HepG2 (cell line): ENCODE data around the gene RAPGEF6. TPM values are rescaled to one million over a fixed set of nuclear protein-coding genes. Genes with fewer than 3 reads are reported as not detected.

Source experiments
- ETV6 ChIP-seq: sonication (generic); formaldehyde crosslinking; conservative IDR thresholded peaks from 2 replicates; pipeline ENCODE4 v1.4.0; 2020; ENCODE audit warnings: missing genetic modification reagents
- FLYWCH1 ChIP-seq: sonication (generic); formaldehyde crosslinking; IDR thresholded peaks from 2 replicates; pipeline ENCODE4 v1.8.1; 2023; ENCODE audit warnings: mild to moderate bottlenecking, missing genetic modification reagents
- FOXC1 ChIP-seq: sonication (generic); formaldehyde crosslinking; IDR thresholded peaks from 2 replicates; pipeline ENCODE4 v1.8.0; 2022; ENCODE audit warnings: mild to moderate bottlenecking, missing genetic modification reagents, borderline replicate concordance
- IRX3 ChIP-seq: sonication (generic); formaldehyde crosslinking; IDR thresholded peaks from 2 replicates; pipeline ENCODE4 v1.8.1; 2023; ENCODE audit warnings: mild to moderate bottlenecking, low read depth, missing genetic modification reagents, borderline replicate concordance
- MAF1 ChIP-seq: sonication (generic); formaldehyde crosslinking; IDR thresholded peaks from 2 replicates; pipeline ENCODE4 v1.5.0; 2020; ENCODE audit warnings: missing genetic modification reagents, borderline replicate concordance
- ZC3H13 ChIP-seq: sonication (generic); formaldehyde crosslinking; IDR thresholded peaks from 2 replicates; pipeline ENCODE4 v1.8.1; 2023; ENCODE audit warnings: mild to moderate bottlenecking, missing genetic modification reagents, moderate library complexity
- ZFP36L2 ChIP-seq: sonication (generic); formaldehyde crosslinking; IDR thresholded peaks from 2 replicates; pipeline ENCODE4 v1.4.0; 2020; ENCODE audit warnings: missing genetic modification reagents
- ZNF407 ChIP-seq: sonication (generic); formaldehyde crosslinking; IDR thresholded peaks from one replicate; pipeline ENCODE4 v1.5.1; 2020; ENCODE audit warnings: mild to moderate bottlenecking, missing genetic modification reagents; ENCODE audit errors: not compliant biosample characterization
- ZNF674 ChIP-seq: sonication (generic); formaldehyde crosslinking; IDR thresholded peaks from 2 replicates; pipeline ENCODE4 v1.5.0; 2020; ENCODE audit warnings: low read depth, mild to moderate bottlenecking, missing genetic modification reagents
- ZNF883 ChIP-seq: sonication (generic); formaldehyde crosslinking; IDR thresholded peaks from 2 replicates; pipeline ENCODE4 v1.5.1; 2020; ENCODE audit warnings: mild to moderate bottlenecking, missing genetic modification reagents; ENCODE audit errors: not compliant biosample characterization
- polyA plus RNA-seq, 8 experiments: library from polyadenylated mRNA; depleted of rRNA in 3 of 8; stranded (reverse) in 7 of 8; unstranded in 1 of 8; fragments of >200 nt; fragmentation: Illumina TruSeq in 4 of 8; extraction: Trizol in 4 of 8; gene quantifications; 2 replicates each; pipeline versions ENCODE4 v1.2.1 to v1.2.3, GENCODE V29; 2011 to 2016; ENCODE audit warnings: low read depth in 4 of 8, missing spikeins in 1 of 8, mixed read lengths in 1 of 8; ENCODE audit not compliant: insufficient read depth in 1 of 8
- total RNA-seq, 5 experiments: library from RNA; depleted of rRNA; stranded (reverse); fragments of >200 nt; fragmentation: Illumina TruSeq; extraction: Trizol; gene quantifications; 2 replicates each; pipeline ENCODE4 v1.2.3, GENCODE V29; 2016; ENCODE audit warnings: low read depth in 1 of 5
- TF ChIP-seq, protein P1 (sequence below): sonication (generic); formaldehyde crosslinking; IDR thresholded peaks from 2 replicates; pipeline ENCODE4 v1.8.0; 2022; ENCODE audit warnings: mild to moderate bottlenecking, missing genetic modification reagents, moderate library complexity

RAPGEF6 gene
- total and polyA plus RNA-seq, 2 of the 13 experiments (the other 11 are each of a cell fraction or from before 2014, with no cell fraction given), result 7.7 to 24.6 TPM

DNA sequence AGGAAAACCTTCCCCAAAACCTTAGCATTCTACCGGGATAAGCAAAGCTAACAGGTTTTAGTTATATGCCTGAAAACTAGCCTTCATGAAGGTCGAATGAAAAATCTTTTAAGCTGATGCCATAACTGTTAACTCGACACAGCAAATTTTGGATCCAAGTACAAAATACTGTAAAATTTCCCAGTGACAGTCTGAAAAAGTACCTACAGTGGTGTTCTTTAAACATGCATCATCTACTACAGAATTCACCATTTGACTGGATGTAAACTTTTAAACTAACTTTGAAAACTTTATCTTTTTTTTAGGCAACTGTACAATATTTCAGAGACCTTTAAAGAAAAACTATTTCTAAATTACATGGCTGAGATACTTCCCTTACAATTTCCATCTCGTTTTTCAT is 791 bp downstream of the RAPGEF6 start (continued):
- TF ChIP-seq ZNF407 (no peak), ZNF674 (no peak), ETV6 (CRISPR knock-in tag) (no peak), FOXC1 (no peak), ZC3H13 (CRISPR knock-in tag) (no peak), ZNF883 (CRISPR knock-in tag) (no peak), IRX3 (CRISPR knock-in tag) (no peak), FLYWCH1 (CRISPR knock-in tag) (no peak), ZFP36L2 (CRISPR knock-in tag) (no peak), MAF1 (CRISPR knock-in tag) (0 out of 2 replicates have a peak, but pooled peaks have one; percentile 17)
- TF ChIP-seq, protein P1, sequence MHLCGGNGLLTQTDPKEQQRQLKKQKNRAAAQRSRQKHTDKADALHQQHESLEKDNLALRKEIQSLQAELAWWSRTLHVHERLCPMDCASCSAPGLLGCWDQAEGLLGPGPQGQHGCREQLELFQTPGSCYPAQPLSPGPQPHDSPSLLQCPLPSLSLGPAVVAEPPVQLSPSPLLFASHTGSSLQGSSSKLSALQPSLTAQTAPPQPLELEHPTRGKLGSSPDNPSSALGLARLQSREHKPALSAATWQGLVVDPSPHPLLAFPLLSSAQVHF (CRISPR knock-in tag), result no peak
